Endothelial cell of umbilical vein (primary cell): ENCODE results near the gene WNK4. TPM values are rescaled to one million over a fixed set of nuclear protein-coding genes. Genes with fewer than 3 reads are reported as not detected.

Experiments
- BruUV-seq: library from RNA; stranded (reverse); fragments of 400-500 nt; replicated peaks from 2 replicates; lab custom pipeline; 2021; lab: Mats Ljungman, UMichigan
- CTCF ChIA-PET: fragments of 300-600, 350-600 bp; sonication (Branson Sonifier 250); formaldehyde crosslinking; loops from one replicate; lab custom pipeline; 2021; ENCODE audit warnings: antibody characterized with exemption, inconsistent platforms; lab: Charles Lee
- POLR2A ChIA-PET: fragments of 300-600, 350-600 bp; sonication (Branson Sonifier 250); formaldehyde crosslinking; loops from one replicate; lab custom pipeline; 2021; ENCODE audit warnings: antibody characterized with exemption, inconsistent platforms; lab: Charles Lee
- DNase-seq: peaks from one replicate; pipeline ENCODE4 v3.0.0-alpha.2; 2011; ENCODE audit warnings: low read depth, low spot score
- FAIRE-seq: peaks from 2 replicates; lab custom pipeline; 2011; peaks lifted over from hg19 to GRCh38; lab: Jason Lieb, UNC
- H2AFZ ChIP-seq: 2 replicates; pipeline ENCODE4 v1.6.0; 2012; ENCODE audit warnings: low read depth, low read length, control low read depth, inconsistent platforms
- H3K27ac ChIP-seq: 2 replicates; pipeline ENCODE4 v1.5.1; 2011; ENCODE audit warnings: low read depth, mild to moderate bottlenecking, control low read depth, low read length, moderate library complexity; ENCODE audit not compliant: insufficient read depth
- H3K27me3 ChIP-seq, 2 experiments: 2 replicates each; pipeline versions ENCODE4 v1.6.0 to v1.6.1; 2011; ENCODE audit warnings: low read length in 2 of 2, mixed read lengths in 1 of 2; ENCODE audit not compliant: control insufficient read depth in 2 of 2, insufficient read depth in 2 of 2
- H3K36me3 ChIP-seq, 2 experiments: 2 replicates in 1 of 2; 3 replicates in 1 of 2; pipeline ENCODE4 v1.5.1; 2011; ENCODE audit warnings: low read length in 2 of 2, mild to moderate bottlenecking in 1 of 2, moderate library complexity in 1 of 2; ENCODE audit not compliant: control insufficient read depth in 2 of 2, insufficient read depth in 2 of 2; ENCODE audit errors: extremely low read depth in 1 of 2
- H3K4me1 ChIP-seq: 3 replicates; pipeline ENCODE4 v1.5.1; 2011; ENCODE audit warnings: mild to moderate bottlenecking, low read length; ENCODE audit not compliant: control insufficient read depth, insufficient read depth; ENCODE audit errors: extremely low read depth
- H3K4me2 ChIP-seq: 2 replicates; pipeline ENCODE4 v1.6.1; 2011; ENCODE audit warnings: low read length, control low read depth, mixed read lengths; ENCODE audit not compliant: insufficient read depth
- H3K4me3 ChIP-seq, 3 experiments: fragments of 200-600 bp in 1 of 3; sonication (generic), shearing (Covaris generic) in 1 of 3; replicated peaks in 1 of 3; 2 replicates each; pipeline ENCODE4 v1.5.1; 2011 to 2016; ENCODE audit warnings: control low read depth in 3 of 3, low read length in 3 of 3, mild to moderate bottlenecking in 2 of 3, inconsistent platforms in 1 of 3, low read depth in 1 of 3, moderate library complexity in 1 of 3; ENCODE audit not compliant: insufficient read depth in 1 of 3
- H3K79me2 ChIP-seq: 2 replicates; pipeline ENCODE4 v1.6.0; 2012; ENCODE audit warnings: low read length, inconsistent platforms; ENCODE audit not compliant: control insufficient read depth, insufficient read depth
- H3K9ac ChIP-seq: replicated peaks from 2 replicates; pipeline ENCODE3; 2011; ENCODE audit warnings: low read length, control low read depth; ENCODE audit not compliant: insufficient read depth; ENCODE audit errors: extremely low read depth
- H3K9me1 ChIP-seq: replicated peaks from 3 replicates; pipeline ENCODE4 v1.6.0; 2011; ENCODE audit warnings: mild to moderate bottlenecking, low read length; ENCODE audit not compliant: control insufficient read depth, insufficient read depth; ENCODE audit errors: extremely low read depth
- H3K9me3 ChIP-seq: replicated peaks from 2 replicates; pipeline ENCODE4 v1.5.1; 2012; ENCODE audit warnings: low read length, inconsistent platforms; ENCODE audit not compliant: control insufficient read depth, insufficient read depth
- H4K20me1 ChIP-seq: replicated peaks from 2 replicates; pipeline ENCODE3; 2011; ENCODE audit warnings: mild to moderate bottlenecking, low read length; ENCODE audit not compliant: control insufficient read depth, insufficient read depth; ENCODE audit errors: extremely low read depth
- EZH2 ChIP-seq: IDR thresholded peaks from 2 replicates; pipeline ENCODE4 v1.6.1; 2012; ENCODE audit warnings: borderline replicate concordance, low read depth, mild to moderate bottlenecking, moderate library complexity, low read length, inconsistent platforms; ENCODE audit not compliant: severe bottlenecking
- FOS ChIP-seq: IDR thresholded peaks from 2 replicates; pipeline ENCODE4 v1.6.1; 2011; ENCODE audit warnings: mild to moderate bottlenecking, low read length, moderate library complexity, borderline replicate concordance; ENCODE audit not compliant: insufficient read depth
- POLR2AphosphoS5 ChIP-seq: IDR thresholded peaks from 2 replicates; pipeline ENCODE4 v1.6.1; 2012; ENCODE audit warnings: low read depth, mild to moderate bottlenecking, control low read depth, low read length, moderate library complexity; ENCODE audit not compliant: insufficient read depth
- dilution Hi-C: fragments of 300-500 bp; cut with MboI; formaldehyde crosslinking; loops from one replicate; pipeline ENCODE4 v1.15.0; 2019; ENCODE audit warnings: low sequenced_read_pairs; ENCODE audit not compliant: extremely low pct_ligation_motif_present
- intact Hi-C: fragments of 100-400 bp; cut with micrococcal nuclease; formaldehyde crosslinking; loops from one replicate; pipeline ENCODE4 v1.10.0; 2022
- polyA plus RNA-seq, 4 experiments: library from polyadenylated mRNA; depleted of rRNA in 3 of 4; stranded (reverse) in 3 of 4; unstranded in 1 of 4; fragments of >200 nt; gene quantifications; 2 replicates each; pipeline versions ENCODE4 v1.2.1 to v1.2.3, GENCODE V29; 2011 to 2012; ENCODE audit warnings: missing spikeins in 1 of 4
- total RNA-seq: library from RNA; stranded (reverse); gene quantifications from 2 replicates; pipeline ENCODE4 v1.2.3, GENCODE V29; 2021
- TF ChIP-seq, protein P1 (sequence below): IDR thresholded peaks from 2 replicates; pipeline ENCODE4 v1.6.1; 2011; ENCODE audit not compliant: insufficient read depth, insufficient read length

Gene WNK4
- total and polyA plus RNA-seq, 2 donors (not counting 3 experiments of a cell fraction or from before 2014, with no cell fraction given) = 0.84 to 1.9 TPM

GRCh38 chr17:42759982-42760651 is 20.3 kb upstream of the WNK4 start:
- Histone ChIP-seq H4K20me1 (no peaks in the 10 kb centered on the region), H3K4me1 (peaks cover 39% of the 10 kb centered on the region), H3K27ac (no peak overlapping the region), H3K9me1 (no peaks in the 10 kb centered on the region), H3K27me3 (peaks cover 0 to 3% of the 10 kb centered on the region in 2 experiments), H3K9ac (no peak overlapping the region), H3K79me2 (no peaks in the 10 kb centered on the region), H2AFZ (no peak overlapping the region), H3K4me3 (peak overlapping the region in 1 of 3 experiments; percentile 67), H3K36me3 (no peaks in the 10 kb centered on the region), H3K4me2 (peak overlapping the region; percentile 5), H3K9me3 (no peaks in the 10 kb centered on the region)
- CTCF ChIA-PET = interaction anchor here (0.9 to 3.8 kb wide), 8 partner anchors 11 to 182 kb away, joined by 3 to 12 read pairs (median 4); partner anchors contain the start of genes BECN1, COA3 and VPS25
- POLR2A ChIA-PET = interaction anchor here (1.2 kb wide), 1 partner anchor 13 kb away, joined by 3 read pairs; the partner anchor contains the start of gene VPS25
- intact Hi-C loops = no loop called here
- peak; percentile 40 for DNase-seq
- no TSS peak for BruUV-seq
- TF ChIP-seq EZH2 = no peak
- TF ChIP-seq POLR2AphosphoS5 = no peak
- TF ChIP-seq, protein P1, sequence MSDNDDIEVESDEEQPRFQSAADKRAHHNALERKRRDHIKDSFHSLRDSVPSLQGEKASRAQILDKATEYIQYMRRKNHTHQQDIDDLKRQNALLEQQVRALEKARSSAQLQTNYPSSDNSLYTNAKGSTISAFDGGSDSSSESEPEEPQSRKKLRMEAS = no peak
- no peak for TF ChIP-seq FOS
- FAIRE-seq = peak; percentile 28
- dilution Hi-C loops = no loop called here
